HEK293T (cell line): ENCODE results near the gene SLC18A2.

Experiments
- CTCF ChIA-PET: fragments of 350-600 bp; formaldehyde crosslinking; extraction: SDS; loops from one replicate; lab custom pipeline; 2021; ENCODE audit warnings: antibody characterized with exemption, inconsistent platforms; lab: Yijun Ruan, JAX
- POLR2A ChIA-PET: fragments of 350-600 bp; formaldehyde crosslinking; extraction: SDS; loops from one replicate; lab custom pipeline; 2020; ENCODE audit warnings: antibody characterized with exemption, inconsistent platforms; lab: Yijun Ruan, JAX
- DNase-seq: peaks from one replicate; pipeline ENCODE4 v3.0.0; 2012; ENCODE audit warnings: mixed read lengths; ENCODE audit errors: extremely low spot score
- ARNT ChIP-seq: fragments of 450-650 bp; IDR thresholded peaks from 2 replicates; pipeline ENCODE4 v1.6.1; 2017; ENCODE audit warnings: mild to moderate bottlenecking
- BHLHE40 ChIP-seq: fragments of 450-650 bp; IDR thresholded peaks from 2 replicates; pipeline ENCODE4 v1.6.1; 2016; ENCODE audit warnings: mild to moderate bottlenecking, moderate library complexity, borderline replicate concordance
- CTBP1 ChIP-seq: fragments of 450-650 bp; IDR thresholded peaks from 2 replicates; pipeline ENCODE4 v1.6.1; 2016; ENCODE audit warnings: borderline replicate concordance
- ELF4 ChIP-seq: fragments of 450-650 bp; IDR thresholded peaks from 2 replicates; pipeline ENCODE4 v1.6.1; 2017; ENCODE audit warnings: antibody characterized with exemption
- FOXA1 ChIP-seq: fragments of 450-650 bp; IDR thresholded peaks from 2 replicates; pipeline ENCODE4 v1.6.1; 2016; ENCODE audit warnings: mild to moderate bottlenecking
- FOXK2 ChIP-seq: fragments of 450-650 bp; IDR thresholded peaks from 2 replicates; pipeline ENCODE4 v1.6.1; 2016; ENCODE audit warnings: mild to moderate bottlenecking
- FOXM1 ChIP-seq: fragments of 450-650 bp; IDR thresholded peaks from 2 replicates; pipeline ENCODE4 v1.6.1; 2017; ENCODE audit warnings: mild to moderate bottlenecking, borderline replicate concordance
- HDGF ChIP-seq: fragments of 450-650 bp; IDR thresholded peaks from 2 replicates; pipeline ENCODE4 v1.6.1; 2017; ENCODE audit warnings: antibody characterized with exemption, borderline replicate concordance
- L3MBTL2 ChIP-seq: fragments of 450-650 bp; conservative IDR thresholded peaks from 2 replicates; pipeline ENCODE4 v1.6.1; 2016; ENCODE audit warnings: mild to moderate bottlenecking
- LEF1 ChIP-seq: fragments of 450-650 bp; IDR thresholded peaks from 2 replicates; pipeline ENCODE4 v1.6.1; 2017; ENCODE audit warnings: mild to moderate bottlenecking, borderline replicate concordance
- NFRKB ChIP-seq: fragments of 450-650 bp; IDR thresholded peaks from 2 replicates; pipeline ENCODE4 v1.6.1; 2016; ENCODE audit warnings: mild to moderate bottlenecking, moderate library complexity
- SP1 ChIP-seq: fragments of 450-650 bp; IDR thresholded peaks from 2 replicates; pipeline ENCODE4 v1.6.1; 2017
- SUZ12 ChIP-seq: fragments of 450-650 bp; IDR thresholded peaks from 2 replicates; pipeline ENCODE4 v1.6.1; 2016; ENCODE audit warnings: mild to moderate bottlenecking
- TARDBP ChIP-seq: fragments of 450-650 bp; IDR thresholded peaks from 2 replicates; pipeline ENCODE4 v1.6.1; 2016
- ZNF384 ChIP-seq: fragments of 450-650 bp; IDR thresholded peaks from 2 replicates; pipeline ENCODE4 v1.6.1; 2016
- TF ChIP-seq, protein P1 (sequence below): fragments of 450-650 bp; IDR thresholded peaks from 2 replicates; pipeline ENCODE4 v1.6.1; 2016

The SLC18A2 gene

DNA sequence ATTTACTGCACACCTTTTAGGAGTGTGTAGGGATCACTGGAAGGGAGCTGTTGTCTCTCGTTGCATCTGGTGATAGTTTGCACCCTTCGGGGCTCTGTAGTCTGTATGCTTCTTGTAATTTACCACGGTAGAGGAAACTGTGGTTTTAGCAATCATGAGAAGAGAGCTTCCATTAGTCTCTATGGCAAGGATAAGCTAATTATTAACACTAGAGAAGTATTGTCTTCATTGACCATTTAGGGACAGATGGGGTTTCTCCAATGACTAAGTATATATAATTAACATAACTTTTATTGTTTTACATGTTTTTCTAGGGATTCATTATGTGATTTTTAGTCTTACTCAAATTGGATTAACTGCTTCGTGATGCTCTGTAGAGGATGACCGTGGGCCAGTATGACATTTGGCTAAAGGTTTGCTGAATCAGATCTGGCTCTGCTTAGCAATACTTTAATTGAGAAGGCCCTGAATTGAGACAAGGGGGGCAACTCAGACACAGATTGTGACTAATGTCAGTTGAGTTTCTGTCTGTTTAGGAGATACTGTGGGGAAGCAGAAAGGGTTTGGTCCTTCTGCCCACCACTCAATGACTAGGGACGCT lies 8.7 kb downstream of the SLC18A2 start:
- TF ChIP-seq L3MBTL2 (no peak), ZNF384 (no peak), CTBP1 (no peak), FOXM1 (no peak)
- POLR2A ChIA-PET, result no interaction called here
- CTCF ChIA-PET, result interaction anchor here (0.9 to 1.2 kb wide), 2 partner anchors 23 to 193 kb away, joined by 3 to 4 read pairs; no protein-coding TSS in a partner anchor
- no peak for DNase-seq

DNA sequence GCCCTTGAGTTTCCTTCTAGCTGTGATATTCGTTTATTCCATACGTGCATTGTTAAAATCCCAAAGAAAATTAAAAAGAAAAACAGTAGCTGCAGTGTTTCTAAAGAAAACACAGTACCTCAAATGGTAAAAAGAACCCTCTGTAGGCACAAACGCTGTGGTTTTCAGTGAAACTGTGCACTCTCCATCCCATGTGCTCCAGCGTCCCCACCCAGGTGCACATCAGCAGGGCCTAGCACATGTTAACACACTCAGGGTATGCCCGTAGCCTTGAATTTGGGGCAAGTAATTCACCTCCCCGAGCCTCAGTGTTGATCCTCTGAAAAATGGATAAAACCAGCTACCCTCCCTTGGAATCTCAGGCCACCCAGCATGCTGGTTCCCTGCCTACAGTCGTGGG lies 9.5 kb downstream of the SLC18A2 start:
- TF ChIP-seq HDGF (no peak), L3MBTL2 (no peak), ARNT (no peak), SP1 (no peak), FOXA1 (no peak), ZNF384 (no peak), NFRKB (no peak), FOXK2 (no peak), SUZ12 (no peak), TARDBP (no peak), LEF1 (no peak)
- TF ChIP-seq, protein P1, sequence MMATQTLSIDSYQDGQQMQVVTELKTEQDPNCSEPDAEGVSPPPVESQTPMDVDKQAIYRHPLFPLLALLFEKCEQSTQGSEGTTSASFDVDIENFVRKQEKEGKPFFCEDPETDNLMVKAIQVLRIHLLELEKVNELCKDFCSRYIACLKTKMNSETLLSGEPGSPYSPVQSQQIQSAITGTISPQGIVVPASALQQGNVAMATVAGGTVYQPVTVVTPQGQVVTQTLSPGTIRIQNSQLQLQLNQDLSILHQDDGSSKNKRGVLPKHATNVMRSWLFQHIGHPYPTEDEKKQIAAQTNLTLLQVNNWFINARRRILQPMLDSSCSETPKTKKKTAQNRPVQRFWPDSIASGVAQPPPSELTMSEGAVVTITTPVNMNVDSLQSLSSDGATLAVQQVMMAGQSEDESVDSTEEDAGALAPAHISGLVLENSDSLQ, result no peak
- CTCF ChIA-PET, result no interaction called here
- no peak for DNase-seq
- POLR2A ChIA-PET, result no interaction called here

DNA sequence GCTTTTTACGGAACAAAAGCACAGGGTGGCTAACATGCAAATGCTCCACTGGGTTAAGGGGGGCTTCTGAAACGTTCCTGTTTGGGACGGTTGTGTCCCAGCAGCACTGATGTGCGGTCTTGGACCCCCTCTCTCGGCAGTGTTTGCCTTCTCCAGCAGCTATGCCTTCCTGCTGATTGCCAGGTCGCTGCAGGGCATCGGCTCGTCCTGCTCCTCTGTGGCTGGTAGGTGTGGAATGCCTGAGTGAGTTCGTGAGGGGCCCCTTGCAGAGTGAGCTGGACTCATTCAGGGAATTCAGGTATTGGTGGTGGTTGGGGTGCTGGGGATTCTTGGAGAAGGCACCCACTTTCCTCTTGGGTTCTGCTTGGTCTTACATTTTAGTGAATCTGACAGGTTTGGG lies 13.0 kb downstream of the SLC18A2 start:
- no peak for DNase-seq
- ChIA-PET CTCF (no interaction called here), POLR2A (no interaction called here)
- no peak for TF ChIP-seq SP1
- no peak for TF ChIP-seq ZNF384
- no peak for TF ChIP-seq FOXA1
- TF ChIP-seq SUZ12, result no peak
- TF ChIP-seq ELF4, result no peak
- no peak for TF ChIP-seq CTBP1
- TF ChIP-seq ARNT, result no peak
- no peak for TF ChIP-seq BHLHE40
- TF ChIP-seq TARDBP, result no peak
- TF ChIP-seq FOXM1, result no peak
- TF ChIP-seq FOXK2, result no peak
- TF ChIP-seq, protein P1, result no peak
- no peak for TF ChIP-seq LEF1
- TF ChIP-seq HDGF, result no peak
- no peak for TF ChIP-seq L3MBTL2
- no peak for TF ChIP-seq NFRKB

DNA sequence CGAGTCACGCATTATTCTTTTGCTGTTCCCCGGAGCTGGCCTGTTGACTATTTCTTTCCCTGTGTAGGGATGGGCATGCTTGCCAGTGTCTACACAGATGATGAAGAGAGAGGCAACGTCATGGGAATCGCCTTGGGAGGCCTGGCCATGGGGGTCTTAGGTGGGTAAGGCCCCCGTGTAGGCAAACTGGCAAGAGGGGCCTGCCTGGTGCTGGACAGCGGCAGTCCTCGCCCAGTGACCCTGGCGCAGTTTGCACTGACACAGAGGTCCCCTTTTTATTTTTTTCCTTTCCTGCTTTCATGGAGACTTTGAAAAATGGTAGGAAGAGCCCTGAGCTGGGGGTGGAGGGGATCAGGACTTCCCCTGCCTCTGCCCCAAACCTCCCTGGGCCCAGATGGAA lies 13.4 kb downstream of the SLC18A2 start:
- TF ChIP-seq FOXM1, result no peak
- no peak for TF ChIP-seq SP1
- no peak for TF ChIP-seq ELF4
- TF ChIP-seq L3MBTL2, result no peak
- TF ChIP-seq LEF1, result no peak
- TF ChIP-seq FOXK2, result no peak
- no peak for TF ChIP-seq TARDBP
- TF ChIP-seq ZNF384, result no peak
- TF ChIP-seq, protein P1, result no peak
- TF ChIP-seq BHLHE40, result no peak
- no peak for TF ChIP-seq HDGF
- ChIA-PET POLR2A (no interaction called here), CTCF (no interaction called here)
- no peak for DNase-seq

DNA sequence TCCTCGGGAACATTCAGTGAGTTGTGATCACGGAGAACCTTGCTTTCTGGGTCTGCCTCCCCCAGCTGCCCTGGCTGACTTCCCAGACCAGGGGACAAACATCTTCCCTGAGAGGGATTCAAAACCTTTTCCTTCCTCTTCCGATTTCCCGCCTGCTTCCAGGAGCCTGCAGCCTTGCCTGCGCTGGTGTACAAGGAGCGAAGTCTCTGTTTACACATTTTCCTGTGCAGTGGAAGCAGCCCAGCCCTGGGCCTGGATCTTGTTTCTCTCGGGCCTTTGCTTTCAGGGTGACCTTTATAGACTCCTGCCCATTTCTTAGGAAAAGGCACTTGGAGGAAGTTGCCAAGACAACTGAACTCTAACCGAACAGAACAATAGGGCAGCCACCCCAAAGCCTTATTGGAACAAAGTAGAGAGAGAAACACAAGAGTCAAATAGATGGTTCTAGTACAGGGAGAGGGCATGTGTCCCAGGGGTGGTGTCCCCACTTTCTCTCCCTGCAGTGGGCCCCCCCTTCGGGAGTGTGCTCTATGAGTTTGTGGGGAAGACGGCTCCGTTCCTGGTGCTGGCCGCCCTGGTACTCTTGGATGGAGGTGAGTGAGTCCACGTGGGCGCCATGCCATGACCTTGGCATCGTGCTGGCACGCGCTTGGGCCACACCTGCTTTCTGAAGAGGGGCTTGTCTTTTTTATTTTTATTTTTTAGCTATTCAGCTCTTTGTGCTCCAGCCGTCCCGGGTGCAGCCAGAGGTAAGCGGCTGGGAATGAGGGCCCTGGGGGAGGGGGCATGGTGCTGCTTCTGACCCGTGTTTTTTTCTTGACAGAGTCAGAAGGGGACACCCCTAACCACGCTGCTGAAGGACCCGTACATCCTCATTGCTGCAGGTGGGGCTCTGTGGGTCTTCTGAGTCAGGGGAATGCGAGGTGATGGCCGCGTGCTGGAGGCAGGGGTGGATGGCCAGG lies 14.1 kb downstream of the SLC18A2 start:
- ChIA-PET POLR2A (no interaction called here), CTCF (no interaction called here)
- DNase-seq, result no peak
- TF ChIP-seq ELF4 (no peak), ARNT (no peak)

DNA sequence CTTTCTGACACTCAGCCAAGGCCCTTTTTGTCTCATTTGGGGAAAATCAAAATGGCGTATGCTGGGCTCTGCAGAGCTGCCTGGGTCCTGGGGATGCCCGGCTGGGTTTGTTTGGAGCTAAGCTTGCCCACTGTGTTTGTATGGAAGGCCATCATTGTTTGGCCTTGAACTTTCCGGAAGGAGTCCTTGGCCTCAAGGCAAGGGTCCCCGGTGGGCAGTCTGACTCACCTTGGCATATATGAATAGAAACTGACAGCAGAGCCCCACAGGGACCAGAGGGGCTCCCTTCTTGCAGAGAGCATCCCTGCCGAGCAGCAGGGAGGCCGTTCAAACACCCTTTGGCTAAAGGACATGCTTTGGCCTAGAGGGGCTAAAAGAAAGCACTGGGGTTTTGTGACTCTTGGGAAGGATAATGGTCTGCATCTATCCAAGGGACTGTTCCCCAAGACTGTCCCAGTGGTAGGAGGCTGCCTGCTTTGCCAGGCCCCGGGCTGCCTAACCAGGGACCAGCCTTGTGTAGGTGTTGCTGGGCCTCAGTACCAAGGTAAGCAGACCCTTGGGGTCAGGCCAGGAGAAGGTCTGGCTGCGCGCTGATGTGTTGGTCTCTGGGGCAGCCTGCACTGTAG lies 15.0 kb downstream of the SLC18A2 start:
- TF ChIP-seq FOXM1, result no peak
- TF ChIP-seq ZNF384, result no peak
- TF ChIP-seq HDGF, result no peak
- TF ChIP-seq ARNT, result no peak
- no peak for TF ChIP-seq FOXA1
- TF ChIP-seq SUZ12, result no peak
- TF ChIP-seq, protein P1, result no peak
- TF ChIP-seq TARDBP, result no peak
- TF ChIP-seq L3MBTL2, result no peak
- TF ChIP-seq ELF4, result no peak
- no peak for TF ChIP-seq BHLHE40
- TF ChIP-seq FOXK2, result no peak
- no peak for TF ChIP-seq NFRKB
- TF ChIP-seq LEF1, result no peak
- no peak for TF ChIP-seq CTBP1
- TF ChIP-seq SP1, result no peak
- no peak for DNase-seq
- ChIA-PET POLR2A (no interaction called here), CTCF (no interaction called here)
